GM18507 (cell line): ENCODE results near the gene MAN2A1.
A peak's percentile ranks its signal among the peaks of the same experiment; 100 is the strongest.
"Not testable (repeated sequence)": the region's sequence is repeated elsewhere in the genome, so short reads cannot be mapped to it uniquely, and the experiment has no call there.

Experiments
- DNase-seq: peaks from one replicate; pipeline ENCODE4 v3.0.0; 2011; ENCODE audit warnings: low read depth; ENCODE audit not compliant: insufficient read length; ENCODE audit errors: extremely low spot score
- FAIRE-seq: peaks from 2 replicates; lab custom pipeline; 2011; peaks lifted over from hg19 to GRCh38; lab: Jason Lieb, UNC

Gene MAN2A1

GRCh38 chr5:109743770-109744212 lies 54.1 kb downstream of the MAN2A1 start:
- FAIRE-seq = no peak

GRCh38 chr5:109744261-109744660 lies 54.5 kb downstream of the MAN2A1 start:
- FAIRE-seq = no peak
- no peak for DNase-seq

More at GRCh38 chr5:109743770-109744212, 54.1 kb downstream of the MAN2A1 start:
- DNase-seq = no peak

GRCh38 chr5:109748546-109748945 lies 58.8 kb downstream of the MAN2A1 start:
- FAIRE-seq (no peak), DNase-seq (no peak)

GRCh38 chr5:109750463-109750862 lies 60.7 kb downstream of the MAN2A1 start:
- no peak for FAIRE-seq
- DNase-seq = no peak

GRCh38 chr5:109753279-109753678 lies 63.6 kb downstream of the MAN2A1 start:
- DNase-seq = no peak
- no peak for FAIRE-seq

GRCh38 chr5:109754319-109754718 lies 64.6 kb downstream of the MAN2A1 start:
- DNase-seq (no peak), FAIRE-seq (no peak)

GRCh38 chr5:109755761-109756160 lies 66.0 kb downstream of the MAN2A1 start:
- DNase-seq = no peak
- no peak for FAIRE-seq

- no peak for DNase-seq
- no peak for FAIRE-seq
Measured at GRCh38 chr5:109756543-109757185, 66.9 kb downstream of the MAN2A1 start.

- FAIRE-seq (no peak), DNase-seq (no peak)
Measured at GRCh38 chr5:109757490-109757889, 67.8 kb downstream of the MAN2A1 start.

- no peak for FAIRE-seq
- DNase-seq = no peak
Measured at GRCh38 chr5:109759306-109759705, 69.6 kb downstream of the MAN2A1 start.

- not testable (repeated sequence) for FAIRE-seq
Measured at GRCh38 chr5:109760130-109760529, 70.4 kb downstream of the MAN2A1 start.

GRCh38 chr5:109762821-109763220 lies 73.1 kb downstream of the MAN2A1 start:
- DNase-seq = no peak
- no peak for FAIRE-seq

More at GRCh38 chr5:109760130-109760529, 70.4 kb downstream of the MAN2A1 start:
- DNase-seq = not testable (repeated sequence)

GRCh38 chr5:109767184-109767995 lies 77.7 kb downstream of the MAN2A1 start:
- DNase-seq = no peak
- no peak for FAIRE-seq

GRCh38 chr5:109767997-109768396 lies 78.3 kb downstream of the MAN2A1 start:
- FAIRE-seq = no peak

GRCh38 chr5:109769597-109770291 lies 80.0 kb downstream of the MAN2A1 start:
- DNase-seq (no peak), FAIRE-seq (no peak)

More at GRCh38 chr5:109767997-109768396, 78.3 kb downstream of the MAN2A1 start:
- DNase-seq = no peak

- no peak for FAIRE-seq
Measured at GRCh38 chr5:109775130-109775529, 85.4 kb downstream of the MAN2A1 start.

GRCh38 chr5:109779036-109779735 lies 89.5 kb downstream of the MAN2A1 start:
- FAIRE-seq = peak; percentile 42
- no peak for DNase-seq

More at GRCh38 chr5:109775130-109775529, 85.4 kb downstream of the MAN2A1 start:
- DNase-seq = no peak

- DNase-seq (no peak), FAIRE-seq (no peak)
Measured at GRCh38 chr5:109784687-109785086, 95.0 kb downstream of the MAN2A1 start.

- DNase-seq (no peak), FAIRE-seq (no peak)
Measured at GRCh38 chr5:109786206-109786855, 96.6 kb downstream of the MAN2A1 start.
